ENCODE data around the gene NOVA2.
A peak's percentile ranks its signal among the peaks of the same experiment; 100 is the strongest.

Gene NOVA2

GRCh38 chr19:45999653-46000121, 26.0 kb upstream of the NOVA2 start:
- peak; percentile 62 for DNase-seq (ENCODE audit: low spot score)

- no peak for DNase-seq (ENCODE audit: low spot score)
Measured at GRCh38 chr19:45998834-45999233, 25.2 kb upstream of the NOVA2 start.

GRCh38 chr19:45996933-45997332, 23.3 kb upstream of the NOVA2 start:
- no peak for DNase-seq (ENCODE audit: low spot score)

DNA sequence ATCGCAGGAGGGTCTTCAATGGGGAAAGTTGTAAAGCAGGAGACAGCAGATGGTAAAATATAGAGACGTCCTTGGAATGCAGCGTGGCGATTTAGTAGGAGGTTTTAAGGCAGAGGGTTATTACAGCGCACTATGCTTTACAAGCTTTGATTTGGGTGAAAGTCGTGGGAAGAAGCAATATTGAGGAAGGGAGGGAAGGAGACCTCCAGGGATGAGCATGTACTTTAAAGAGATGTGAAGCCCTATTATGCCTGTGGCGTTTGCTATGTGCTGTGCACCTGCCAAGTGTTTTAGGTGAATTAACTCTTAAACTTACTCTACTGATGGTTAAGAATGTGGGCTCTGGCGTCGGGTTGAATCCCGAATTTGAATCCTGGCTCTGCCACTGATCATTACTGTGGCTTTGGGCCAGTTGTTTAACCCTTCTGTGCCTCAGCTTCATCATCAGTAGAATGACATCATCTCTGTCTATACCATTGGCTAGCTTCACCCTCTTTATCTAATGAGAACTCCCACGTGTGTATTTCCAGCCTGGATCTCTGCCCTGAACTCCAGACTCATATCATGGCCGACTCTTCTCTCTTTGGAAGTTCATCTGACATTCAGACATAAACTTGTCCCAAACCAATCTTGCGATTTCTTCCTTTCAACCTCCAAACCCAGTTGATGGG, 22.2 kb upstream of the NOVA2 start:
- DNase-seq (ENCODE audit: low spot score): no peak

- DNase-seq (ENCODE audit: low spot score): peak; percentile 100
Measured at GRCh38 chr19:45994998-45995714, 21.5 kb upstream of the NOVA2 start, which contains the start of gene CCDC61. Gene CCDC61 (plus strand): TSS chr19:45995467. CDS start chr19:46003019, 7,552 bp downstream.

- no peak for DNase-seq (ENCODE audit: low spot score)
Measured at GRCh38 chr19:45994456-45994997, 20.9 kb upstream of the NOVA2 start.

DNA sequence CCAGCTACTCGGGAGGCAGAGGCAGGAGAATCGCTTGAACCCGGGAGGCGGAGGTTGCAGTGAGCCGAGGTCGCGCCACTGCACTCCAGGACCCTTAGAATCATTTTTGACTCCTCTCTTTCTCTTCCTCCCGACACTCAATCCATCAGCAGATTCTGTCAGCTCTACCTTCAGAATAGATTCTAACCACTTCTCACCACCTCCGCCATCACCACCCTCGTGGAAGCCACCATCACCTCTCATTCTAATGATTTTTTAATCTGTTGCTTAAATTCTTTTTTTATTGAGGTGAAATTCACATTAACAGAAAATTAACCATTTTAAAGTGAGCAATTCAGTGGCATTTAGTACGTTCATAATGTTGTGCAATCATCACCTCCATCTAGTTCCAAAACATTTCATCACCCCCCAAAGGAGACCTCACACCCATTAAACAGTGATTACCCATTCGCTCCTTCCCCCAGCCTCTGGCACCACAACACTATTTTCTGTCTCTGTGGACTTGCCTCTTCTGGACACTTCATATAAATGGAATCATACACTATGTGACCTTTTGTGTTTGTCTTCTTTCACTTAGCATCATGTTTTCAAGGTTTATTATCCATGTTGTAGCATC, 16.6 kb upstream of the NOVA2 start:
- DNase-seq (ENCODE audit: low spot score): no peak

DNA sequence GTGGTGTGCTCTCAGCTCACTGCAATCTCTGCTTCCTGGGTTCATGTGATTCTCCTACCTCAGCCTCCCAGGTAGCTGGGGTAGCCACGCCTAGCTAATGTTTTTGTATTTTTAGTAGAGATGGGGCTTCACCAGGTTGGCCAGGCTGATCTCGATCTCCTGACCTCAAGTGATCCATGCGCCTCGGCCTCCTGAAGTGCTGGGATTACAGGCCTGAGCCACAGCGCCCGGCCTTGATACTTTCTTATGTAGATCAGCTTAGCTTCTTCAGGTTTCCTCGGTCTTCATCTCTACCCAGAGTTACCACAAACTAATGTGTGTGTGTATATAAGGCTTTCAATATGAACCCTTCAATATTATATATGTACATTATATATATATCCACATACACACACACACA, 11.7 kb upstream of the NOVA2 start:
- no peak for DNase-seq (ENCODE audit: low spot score)

DNA sequence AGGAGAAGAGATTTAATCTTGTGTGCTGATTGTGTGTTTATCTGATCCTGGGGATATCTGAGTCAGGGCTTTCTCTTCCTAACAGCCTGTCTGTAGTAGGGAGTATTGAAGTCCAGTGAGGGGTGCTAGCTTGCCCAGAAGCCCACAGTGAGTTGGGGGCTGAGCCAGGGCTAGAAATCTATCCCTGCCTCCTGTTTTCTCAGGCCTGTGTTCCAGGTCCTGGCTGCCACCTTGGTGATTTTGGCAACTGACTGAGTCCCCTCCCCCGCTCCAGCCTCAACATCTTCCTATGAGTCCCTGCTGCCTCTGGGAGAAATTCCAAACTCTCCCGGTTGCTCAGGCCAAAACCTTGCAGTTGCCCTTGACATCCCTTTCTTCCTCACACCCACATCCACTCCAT, 7.7 kb upstream of the NOVA2 start:
- DNase-seq (ENCODE audit: low spot score): no peak

GRCh38 chr19:45978156-45978555, 4.5 kb upstream of the NOVA2 start:
- no peak for DNase-seq (ENCODE audit: low spot score)

DNA sequence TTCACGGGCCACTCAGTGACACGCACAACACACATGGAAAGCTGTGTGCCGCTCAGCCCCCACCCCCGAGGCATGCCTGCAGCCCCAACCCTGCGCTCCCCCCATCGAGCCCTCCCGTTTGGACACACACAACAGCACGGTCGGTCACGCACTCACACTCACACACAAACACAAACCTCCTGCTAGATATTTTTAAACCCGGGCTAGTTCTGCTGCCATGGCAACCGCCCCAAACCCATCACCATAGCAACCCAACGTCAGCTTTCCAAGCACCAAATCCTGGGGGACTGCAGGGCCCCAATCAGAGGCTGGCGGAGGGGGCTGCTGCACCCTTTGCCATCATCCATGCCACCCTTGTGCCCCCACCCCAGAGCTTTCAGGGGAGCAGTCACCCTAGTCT, 2.5 kb upstream of the NOVA2 start:
- DNase-seq (ENCODE audit: low spot score): no peak

DNA sequence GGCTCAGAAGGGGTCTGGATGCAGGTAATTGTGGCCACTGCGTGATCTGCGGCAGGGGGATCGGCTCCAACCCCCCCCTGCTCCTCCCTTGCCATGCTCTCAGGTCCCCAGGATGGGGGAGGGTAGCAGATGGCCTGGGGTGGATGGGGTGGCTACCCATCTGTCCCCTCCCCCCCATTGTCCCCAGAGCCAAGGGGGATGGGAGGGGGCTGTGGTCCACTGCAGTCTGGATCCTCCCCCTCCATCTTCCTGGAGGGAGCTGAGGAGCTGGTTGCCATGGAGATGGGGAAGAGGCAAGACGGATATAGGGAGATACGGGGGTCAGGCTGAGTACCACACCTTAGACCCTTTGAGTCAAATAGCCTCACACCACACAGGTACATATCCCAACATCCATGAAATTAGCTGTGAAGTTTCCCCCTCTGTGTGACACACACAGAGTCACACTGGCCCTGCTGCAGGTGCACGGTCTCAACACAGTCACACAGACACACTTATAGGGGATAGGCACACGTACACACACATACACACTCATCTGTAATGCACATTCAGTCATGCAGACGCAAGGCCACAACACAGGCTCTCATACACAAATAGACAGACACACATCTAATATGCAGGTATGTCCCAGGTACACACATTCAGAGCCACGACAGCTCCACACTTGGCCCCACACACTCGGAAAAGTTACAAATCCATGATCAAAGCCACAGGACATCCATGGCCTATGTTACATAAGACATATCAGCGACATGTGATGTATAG, 1.8 kb upstream of the NOVA2 start:
- no peak for DNase-seq (ENCODE audit: low spot score)

DNA sequence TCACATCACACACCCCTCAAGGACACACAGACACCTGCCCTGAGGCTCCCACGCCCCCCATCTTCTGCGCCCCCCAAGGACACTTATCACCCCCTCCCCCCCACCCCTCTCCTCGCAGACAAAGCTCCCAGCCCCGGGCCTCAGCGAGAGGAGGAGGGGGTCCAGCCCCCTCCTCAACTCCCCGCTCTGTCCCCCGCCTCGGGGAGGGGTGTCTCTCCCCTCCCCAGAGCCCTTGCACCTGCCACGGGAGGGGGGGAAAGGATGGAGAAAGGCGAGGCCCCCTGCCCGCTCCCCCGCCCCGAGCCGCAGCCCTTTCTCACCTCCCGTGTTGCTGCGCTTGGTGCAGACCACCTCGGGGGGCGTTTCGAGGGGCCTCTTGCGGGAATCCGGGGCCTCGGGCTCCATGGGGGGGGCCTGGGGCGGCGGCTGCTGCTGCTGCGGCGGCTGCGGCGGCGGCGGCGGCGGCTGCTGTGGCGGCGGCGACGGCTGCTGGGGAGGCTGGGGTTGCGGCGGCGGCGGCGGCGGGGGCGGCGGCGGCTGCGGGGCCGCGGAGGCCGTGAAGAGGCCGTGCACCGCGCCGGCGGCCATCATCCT, 621 bp downstream of the NOVA2 start:
- DNase-seq (ENCODE audit: low spot score): no peak

- peak; percentile 73 for DNase-seq (ENCODE audit: low spot score)
Measured at GRCh38 chr19:45972081-45972946, 1.4 kb downstream of the NOVA2 start.

- no peak for DNase-seq (ENCODE audit: low spot score)
Measured at GRCh38 chr19:45971260-45971902, 2.3 kb downstream of the NOVA2 start.

- no peak for DNase-seq (ENCODE audit: low spot score)
Measured at GRCh38 chr19:45969676-45970075, 4.0 kb downstream of the NOVA2 start.

GRCh38 chr19:45968626-45969025, 5.0 kb downstream of the NOVA2 start:
- DNase-seq (ENCODE audit: low spot score): no peak

DNA sequence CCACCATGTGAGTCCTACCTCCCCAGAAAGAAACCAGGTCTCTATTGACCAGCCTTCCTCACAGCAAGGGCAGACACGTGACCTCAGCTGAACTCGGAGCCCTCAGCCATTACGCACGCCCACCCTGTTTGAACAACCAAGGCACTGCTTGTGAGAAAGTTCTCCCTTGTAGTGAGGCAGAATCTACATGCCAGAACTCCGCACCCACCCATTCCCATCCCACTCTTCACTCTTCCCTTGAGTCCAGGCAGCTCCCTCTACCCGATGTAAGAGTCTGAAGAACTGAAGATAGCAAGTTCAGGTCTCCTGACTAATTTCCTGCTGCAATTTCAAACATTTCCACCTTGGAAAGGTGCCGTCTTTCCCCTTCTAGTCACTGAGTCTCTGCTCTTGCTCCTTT, 6.4 kb downstream of the NOVA2 start:
- DNase-seq (ENCODE audit: low spot score): no peak

DNA sequence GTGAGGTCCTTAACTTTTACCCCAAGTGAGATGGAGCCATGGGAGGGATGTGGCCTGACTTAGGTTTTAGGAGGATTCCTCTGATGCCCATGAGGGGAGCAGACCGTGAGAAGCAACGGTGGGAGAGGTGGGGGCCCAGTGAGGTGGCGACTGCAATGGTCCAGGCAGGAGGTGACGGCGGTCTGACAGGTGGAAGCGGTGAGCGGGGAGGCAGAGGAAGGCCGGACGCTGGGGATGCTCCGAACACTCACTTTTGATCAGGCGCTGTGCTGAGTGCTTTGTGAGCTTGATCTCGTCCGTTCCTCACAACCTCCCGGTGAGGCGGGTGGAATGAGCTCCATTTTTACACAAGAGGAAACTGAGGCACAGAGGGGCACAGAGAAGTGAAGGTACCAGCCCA, 11.6 kb downstream of the NOVA2 start:
- DNase-seq (ENCODE audit: low spot score): no peak

DNA sequence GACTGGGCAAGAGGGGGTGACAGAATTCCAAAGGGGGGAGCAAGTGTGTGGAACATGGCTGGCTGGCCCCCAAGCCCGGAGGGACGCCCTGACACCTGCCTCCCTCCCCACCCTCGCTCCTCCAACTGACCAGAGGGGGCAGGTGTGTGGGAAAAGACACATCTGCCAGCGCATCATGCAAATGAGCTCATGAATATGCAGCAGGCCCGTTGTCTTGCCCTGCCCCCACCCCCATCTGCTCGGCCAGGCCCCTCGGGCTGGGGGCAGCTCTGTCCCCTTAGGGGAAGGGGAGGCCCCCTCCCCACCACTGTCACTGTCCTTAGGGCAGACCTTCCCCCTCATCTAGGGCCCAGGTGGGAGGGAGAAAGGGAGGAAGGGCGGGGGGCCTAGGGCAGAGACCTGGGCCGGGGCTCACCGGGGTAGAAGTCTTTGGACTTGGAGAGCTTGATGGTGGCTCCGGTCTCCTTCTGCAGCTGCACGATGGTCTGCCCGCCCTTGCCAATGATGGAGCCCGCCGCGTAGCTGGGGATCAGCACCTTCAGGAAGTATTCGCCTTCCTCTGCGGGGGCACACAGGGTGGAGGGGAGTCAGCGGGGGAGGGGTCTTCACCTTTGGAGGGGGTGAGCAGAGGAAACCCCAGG, 12.9 kb downstream of the NOVA2 start:
- no peak for DNase-seq (ENCODE audit: low spot score)

All from putamen (tissue), 1 donor.